HG03432 (cell line): ENCODE measurements around the gene KAT14.
"Not testable (repeated sequence)": the region's sequence is repeated elsewhere in the genome, so short reads cannot be mapped to it uniquely, and the experiment has no call there.

Experiments
- ATAC-seq: cut with Tn5 transposase; IDR thresholded peaks from one replicate; pipeline ENCODE4 v1.9.1; 2021; ENCODE audit warnings: mild to moderate bottlenecking, moderate library complexity; ENCODE audit not compliant: unreplicated experiment

Gene KAT14

GRCh38 chr20:18213002-18213401 lies 75.3 kb downstream of the KAT14 start:
- no peak for ATAC-seq

- ATAC-seq = no peak
Measured at GRCh38 chr20:18215566-18215965, 77.9 kb downstream of the KAT14 start.

- ATAC-seq = no peak
Measured at GRCh38 chr20:18218280-18218679, 80.6 kb downstream of the KAT14 start.

- ATAC-seq = no peak
Measured at GRCh38 chr20:18223409-18223808, 85.7 kb downstream of the KAT14 start.

- ATAC-seq = no peak
Measured at GRCh38 chr20:18224968-18225568, 87.4 kb downstream of the KAT14 start.

DNA sequence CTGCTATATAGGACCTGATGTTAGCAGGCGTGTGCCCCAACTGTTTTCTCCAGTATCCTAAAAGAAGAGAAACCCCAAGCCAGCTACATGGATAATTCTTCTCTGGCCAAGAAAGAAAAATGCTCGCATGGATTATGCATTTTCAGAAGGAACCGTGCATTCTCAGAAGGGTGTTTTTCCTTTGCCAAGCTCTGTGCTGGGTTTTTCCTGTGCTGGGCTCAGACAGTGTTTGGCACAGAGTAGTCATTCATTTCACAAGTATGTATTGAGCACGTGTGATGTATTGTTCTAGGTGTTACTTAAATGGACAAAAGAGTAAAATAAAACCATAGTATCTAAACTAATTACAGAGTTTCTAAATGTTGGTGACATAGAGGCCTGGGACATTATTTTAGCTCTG lies 88.0 kb downstream of the KAT14 start:
- no peak for ATAC-seq

DNA sequence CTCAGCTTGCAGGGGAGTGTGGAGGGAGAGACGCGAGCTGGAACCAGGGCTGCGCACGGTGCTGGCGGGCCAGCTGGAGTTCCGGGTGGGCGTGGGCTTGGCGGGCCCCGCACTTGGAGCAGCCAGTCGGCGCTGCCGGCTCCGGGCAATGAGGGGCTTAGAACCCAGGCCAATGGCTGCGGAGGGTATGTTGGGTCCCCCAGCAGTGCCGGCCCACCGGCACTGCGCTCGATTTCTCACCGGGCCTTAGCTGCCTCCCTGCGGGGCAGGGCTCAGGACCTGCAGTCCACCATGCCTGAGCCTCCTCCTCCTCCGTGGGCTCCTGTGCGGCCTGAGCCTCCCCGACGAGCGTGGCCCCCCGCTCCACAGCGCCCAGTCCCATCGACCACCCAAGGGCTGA lies 89.1 kb downstream of the KAT14 start:
- ATAC-seq = not testable (repeated sequence)

DNA sequence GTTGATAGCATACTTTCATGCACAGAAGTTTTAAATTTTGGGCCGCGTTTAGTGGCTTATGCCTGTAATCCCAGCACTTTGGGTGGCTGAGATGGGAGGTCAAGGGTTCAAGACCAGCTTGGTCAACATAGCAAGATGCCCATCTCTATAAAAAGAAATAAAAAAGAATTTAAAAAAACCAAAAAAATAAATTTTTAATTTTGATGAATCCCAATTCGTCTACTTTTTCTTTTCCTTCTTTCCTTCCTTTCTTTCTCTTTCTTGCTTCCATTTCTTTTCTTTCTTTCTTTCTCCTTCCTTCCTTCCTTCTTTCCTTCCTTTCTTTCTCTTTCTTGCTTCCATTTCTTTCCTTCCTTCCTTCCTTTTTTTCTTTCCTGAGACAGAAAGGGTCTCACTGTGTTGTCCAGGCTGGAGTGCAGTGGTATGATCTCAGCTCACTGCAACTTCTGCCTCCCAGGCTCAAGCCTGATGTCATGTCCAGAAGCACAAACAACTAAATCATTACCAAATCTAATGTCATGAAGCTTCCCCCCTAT lies 95.8 kb downstream of the KAT14 start:
- no peak for ATAC-seq
